ENCODE results near the gene SLC35G1.
A peak's percentile ranks its signal among the peaks of the same experiment; 100 is the strongest.

SLC35G1 gene, protein sequence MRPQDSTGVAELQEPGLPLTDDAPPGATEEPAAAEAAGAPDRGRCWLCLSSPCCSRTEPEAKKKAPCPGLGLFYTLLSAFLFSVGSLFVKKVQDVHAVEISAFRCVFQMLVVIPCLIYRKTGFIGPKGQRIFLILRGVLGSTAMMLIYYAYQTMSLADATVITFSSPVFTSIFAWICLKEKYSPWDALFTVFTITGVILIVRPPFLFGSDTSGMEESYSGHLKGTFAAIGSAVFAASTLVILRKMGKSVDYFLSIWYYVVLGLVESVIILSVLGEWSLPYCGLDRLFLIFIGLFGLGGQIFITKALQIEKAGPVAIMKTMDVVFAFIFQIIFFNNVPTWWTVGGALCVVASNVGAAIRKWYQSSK

GRCh38 chr10:93893646-93894515, at the start of gene SLC35G1:
Gene SLC35G1 (plus strand): TSS chr10:93893978. CDS start chr10:93894034, 56 bp downstream.
- DNase-seq: peak; percentile 50

DNA sequence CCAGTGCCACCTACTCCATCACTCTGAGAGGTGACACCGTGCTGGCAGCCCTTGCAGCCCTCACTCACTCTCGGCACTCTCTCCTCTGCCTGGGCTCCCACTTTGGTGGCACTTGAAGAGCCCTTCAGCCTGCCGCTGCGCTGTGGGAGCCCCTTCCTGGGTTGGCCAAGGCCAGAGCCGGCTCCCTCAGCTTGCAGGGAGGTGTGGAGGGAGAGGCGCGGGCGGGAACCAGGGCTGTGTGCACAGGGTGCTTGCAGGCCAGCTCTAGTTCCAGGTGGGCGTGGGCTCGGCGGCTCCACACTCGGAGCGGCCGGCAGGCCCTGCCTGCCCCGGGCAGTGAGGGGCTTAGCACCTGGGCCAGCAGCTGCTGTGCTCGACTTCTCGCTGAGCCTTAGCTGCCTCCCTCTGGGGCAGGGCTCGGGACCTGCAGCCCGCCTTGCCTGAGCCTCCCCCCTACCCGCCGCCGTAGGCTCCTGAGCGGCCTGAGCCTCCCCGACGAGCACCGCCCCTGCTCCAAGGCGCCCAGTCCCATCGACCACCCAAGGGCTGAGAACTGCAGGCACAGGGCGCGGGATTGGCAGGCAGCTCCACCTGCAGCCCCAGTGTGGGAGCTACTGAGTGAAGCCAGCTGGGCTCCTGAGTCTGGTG, 48.7 kb upstream of the SLC35G1 start:
- no peak for DNase-seq

DNA sequence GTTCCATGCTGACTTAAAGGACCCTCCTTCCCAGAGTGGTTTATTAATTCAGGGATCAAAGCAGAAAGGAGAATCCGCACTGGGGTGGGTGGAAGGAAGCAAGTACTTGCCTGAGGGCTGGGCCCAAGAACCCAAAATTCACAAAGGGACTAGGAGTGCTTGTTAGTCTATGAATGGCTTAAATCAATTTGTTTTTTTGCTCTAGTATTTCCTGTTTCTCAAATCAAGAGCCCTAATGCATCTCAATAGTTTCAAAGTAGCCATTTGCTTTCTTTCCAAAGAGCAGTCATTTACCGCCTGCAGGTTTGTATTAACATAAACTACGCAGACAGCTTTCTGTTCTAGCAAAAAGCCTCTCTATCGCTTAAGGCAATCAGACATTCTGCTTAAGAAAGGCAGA, 44.2 kb upstream of the SLC35G1 start:
- DNase-seq: no peak

GRCh38 chr10:93850031-93851015, 43.5 kb upstream of the SLC35G1 start:
- no peak for DNase-seq

GRCh38 chr10:93851169-93851568, 42.6 kb upstream of the SLC35G1 start:
- DNase-seq: no peak

- no peak for DNase-seq
Measured at GRCh38 chr10:93852476-93853095, 41.2 kb upstream of the SLC35G1 start.

DNA sequence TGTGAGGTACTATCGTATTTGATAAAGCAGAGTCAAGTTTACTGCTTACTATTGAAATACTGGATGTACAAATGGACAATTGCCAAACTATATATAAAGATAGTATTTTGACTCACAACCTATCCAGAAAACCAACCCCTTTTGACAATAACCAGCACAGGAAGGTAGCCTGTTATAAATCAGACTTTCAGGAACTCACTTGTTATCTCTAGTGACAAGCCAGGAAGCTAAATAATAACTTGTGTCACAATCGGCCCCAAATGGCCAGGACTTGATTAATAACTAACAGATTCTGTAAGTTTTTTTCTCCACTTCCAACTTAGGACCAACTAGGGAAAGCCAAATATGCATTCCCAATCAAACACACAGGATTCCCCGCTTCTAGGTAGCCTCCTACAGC, 38.8 kb upstream of the SLC35G1 start:
- no peak for DNase-seq

GRCh38 chr10:93856349-93857145, 37.2 kb upstream of the SLC35G1 start:
- DNase-seq: no peak

GRCh38 chr10:93859049-93859655, 34.6 kb upstream of the SLC35G1 start:
- no peak for DNase-seq

DNA sequence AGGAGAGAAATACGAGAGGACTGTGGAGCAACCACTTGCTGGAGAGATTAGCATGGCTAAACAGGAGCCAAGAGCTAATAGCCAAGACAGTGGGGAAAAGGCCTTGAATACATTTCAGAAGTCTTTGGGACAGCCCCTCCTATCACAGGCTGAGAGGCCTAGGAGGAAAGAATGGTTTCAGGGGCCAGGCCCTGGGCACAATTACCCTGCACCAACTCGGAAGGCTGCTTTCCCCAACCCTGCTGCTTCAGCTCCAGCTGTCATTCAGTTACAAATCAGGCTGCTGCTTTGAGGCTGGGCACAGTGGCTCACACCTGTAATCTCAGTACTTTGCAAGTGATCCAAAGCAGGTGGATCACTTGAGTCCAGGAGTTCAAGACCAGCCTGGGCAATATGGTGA, 32.0 kb upstream of the SLC35G1 start:
- DNase-seq: no peak

DNA sequence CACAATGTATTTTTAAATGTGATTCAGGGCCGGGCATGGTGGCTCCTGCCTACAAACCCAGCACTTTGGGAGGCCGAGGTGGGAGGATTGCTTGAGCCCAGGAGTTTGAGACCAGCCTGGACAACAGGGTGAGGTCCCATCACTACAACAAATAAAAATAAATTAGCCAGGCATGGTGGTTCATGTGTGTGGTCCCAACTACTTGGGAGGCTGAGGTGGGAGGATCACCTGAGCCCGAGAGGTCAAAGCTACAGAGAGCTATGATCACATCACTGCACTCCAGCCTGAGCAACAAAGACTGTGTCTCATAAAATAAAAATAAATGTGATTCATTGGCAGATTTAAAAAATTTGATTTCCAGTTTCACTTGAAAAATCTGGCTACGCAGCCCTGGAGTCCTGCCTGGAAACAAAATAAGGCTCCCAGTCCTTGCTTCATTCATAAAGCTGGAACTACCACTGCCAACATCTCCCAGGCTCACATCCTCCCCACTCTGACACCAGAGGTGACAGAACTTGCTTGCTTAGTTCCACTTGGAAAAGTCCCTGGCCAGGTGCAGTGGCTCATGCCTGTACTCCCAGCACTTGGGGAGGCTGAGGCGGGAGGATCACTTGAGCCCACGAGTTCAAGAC, 27.9 kb upstream of the SLC35G1 start:
- DNase-seq: no peak

- DNase-seq: no peak
Measured at GRCh38 chr10:93867525-93867924, 26.3 kb upstream of the SLC35G1 start.

DNA sequence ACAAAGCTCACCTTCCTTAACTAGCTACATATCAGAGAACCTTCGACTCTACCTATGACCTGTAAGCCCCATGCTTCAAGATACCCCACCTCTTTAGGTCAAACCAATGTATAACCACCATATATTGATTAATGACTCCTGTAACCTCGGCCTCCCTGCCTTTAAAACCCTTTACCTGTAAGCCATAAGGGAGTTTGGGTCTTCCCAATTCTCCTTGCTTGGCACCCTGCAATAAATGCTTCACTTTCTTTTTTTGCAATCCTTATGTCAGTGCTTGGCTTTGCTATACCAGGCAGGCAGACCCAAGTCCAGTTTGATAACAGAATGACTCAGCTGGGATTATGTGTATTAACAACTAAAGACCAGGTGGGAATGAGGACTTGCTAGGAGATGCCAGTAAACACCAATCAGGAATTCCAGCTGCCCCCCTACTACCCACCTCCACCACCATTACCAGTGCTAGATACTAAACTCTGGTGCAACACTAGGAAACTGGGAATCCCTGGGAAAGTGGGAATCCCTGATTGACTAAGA, 22.0 kb upstream of the SLC35G1 start:
- no peak for DNase-seq

GRCh38 chr10:93872375-93873158, 21.2 kb upstream of the SLC35G1 start:
- DNase-seq: no peak

- no peak for DNase-seq
Measured at GRCh38 chr10:93873420-93874115, 20.2 kb upstream of the SLC35G1 start.

- peak; percentile 17 for DNase-seq
Measured at GRCh38 chr10:93874309-93875031, 19.3 kb upstream of the SLC35G1 start.

DNA sequence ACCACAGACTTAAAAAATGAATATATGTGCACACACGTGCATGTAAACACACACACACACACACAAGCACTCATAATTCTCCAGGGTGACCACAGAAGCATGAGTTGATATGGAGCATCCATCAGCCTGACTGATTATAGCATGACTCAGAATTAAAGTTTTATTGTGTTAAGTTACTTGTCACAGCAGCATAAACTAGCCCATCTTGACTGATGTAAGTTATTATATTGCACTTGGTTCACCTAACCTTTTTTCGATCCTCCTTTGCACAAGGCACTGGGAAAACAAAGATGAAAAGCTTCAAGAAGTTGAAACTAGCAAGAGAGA, 18.8 kb upstream of the SLC35G1 start:
- DNase-seq: no peak

- no peak for DNase-seq
Measured at GRCh38 chr10:93876381-93876780, 17.4 kb upstream of the SLC35G1 start.

Data from NCI-H1092 (cell line).